Parathyroid adenoma (tissue), 2 donors: Measurements from ENCODE around the gene RRP1.

ENCODE experiments used
- H2AFZ ChIP-seq: fragments of 300-600 bp; sonication (generic); one replicate; pipeline ENCODE4 v1.7.0; 2017; ENCODE audit warnings: antibody characterized with exemption, mild to moderate bottlenecking
- H3K27ac ChIP-seq: fragments of 300-600 bp; sonication (generic); one replicate; pipeline ENCODE4 v1.7.0; 2017
- H3K27me3 ChIP-seq: fragments of 300-600 bp; sonication (generic); one replicate; pipeline ENCODE4 v1.7.0; 2017; ENCODE audit warnings: low read length; ENCODE audit not compliant: control insufficient read depth, insufficient read depth
- H3K36me3 ChIP-seq: fragments of 300-600 bp; sonication (generic); one replicate; pipeline ENCODE4 v1.7.0; 2017; ENCODE audit warnings: low read length; ENCODE audit not compliant: control insufficient read depth, insufficient read depth
- H3K4me1 ChIP-seq: fragments of 300-600 bp; sonication (generic); one replicate; pipeline ENCODE4 v1.7.0; 2017; ENCODE audit warnings: control low read depth
- H3K4me2 ChIP-seq: fragments of 300-600 bp; sonication (generic); one replicate; pipeline ENCODE4 v1.7.0; 2017; ENCODE audit warnings: low read length
- H3K4me3 ChIP-seq: fragments of 300-600 bp; sonication (generic); one replicate; pipeline ENCODE4 v1.7.0; 2017; ENCODE audit warnings: low read depth, low read length
- H3K79me2 ChIP-seq: fragments of 300-600 bp; sonication (generic); one replicate; pipeline ENCODE4 v1.7.0; 2017; ENCODE audit warnings: control low read depth
- H3K9ac ChIP-seq: fragments of 300-600 bp; sonication (generic); one replicate; pipeline ENCODE4 v1.7.0; 2017; ENCODE audit warnings: mild to moderate bottlenecking
- H3K9me3 ChIP-seq: fragments of 300-600 bp; sonication (generic); one replicate; pipeline ENCODE4 v1.7.0; 2017; ENCODE audit warnings: low read length; ENCODE audit not compliant: control insufficient read depth
- CTCF ChIP-seq: fragments of 300-600 bp; sonication (generic); IDR thresholded peaks from one replicate; pipeline ENCODE4 v1.7.0; 2017; ENCODE audit warnings: antibody characterized with exemption, mild to moderate bottlenecking
- donor health status: primary hyperparathyroidism.

RRP1 gene

GRCh38 chr21:43808367-43808766 lies 19.0 kb downstream of the RRP1 start:
- H2AFZ ChIP-seq: no peak overlapping the region
- H3K79me2 ChIP-seq: no peaks in the 10 kb centered on the region
- no peaks in the 10 kb centered on the region for H3K36me3 ChIP-seq
- no peak overlapping the region for H3K4me2 ChIP-seq
- no peaks in the 10 kb centered on the region for H3K27me3 ChIP-seq
- no peak overlapping the region for H3K9ac ChIP-seq
- no peak overlapping the region for H3K4me3 ChIP-seq
- no peaks in the 10 kb centered on the region for H3K4me1 ChIP-seq
- TF ChIP-seq CTCF: no peak
- no peak overlapping the region for H3K27ac ChIP-seq
- H3K9me3 ChIP-seq: no peaks in the 10 kb centered on the region

GRCh38 chr21:43808832-43809251 lies 19.5 kb downstream of the RRP1 start:
- H3K36me3 ChIP-seq: no peaks in the 10 kb centered on the region
- H3K9ac ChIP-seq: no peak overlapping the region
- no peak for TF ChIP-seq CTCF
- H3K27ac ChIP-seq: no peak overlapping the region
- no peaks in the 10 kb centered on the region for H3K9me3 ChIP-seq
- no peak overlapping the region for H2AFZ ChIP-seq
- no peak overlapping the region for H3K4me2 ChIP-seq
- no peaks in the 10 kb centered on the region for H3K79me2 ChIP-seq
- H3K4me3 ChIP-seq: no peak overlapping the region
- no peaks in the 10 kb centered on the region for H3K4me1 ChIP-seq
- H3K27me3 ChIP-seq: no peaks in the 10 kb centered on the region

- H3K36me3 ChIP-seq: no peaks in the 10 kb centered on the region
- H3K9ac ChIP-seq: no peak overlapping the region
- no peak overlapping the region for H2AFZ ChIP-seq
- no peaks in the 10 kb centered on the region for H3K27me3 ChIP-seq
- H3K9me3 ChIP-seq: no peaks in the 10 kb centered on the region
- no peak overlapping the region for H3K4me2 ChIP-seq
- no peaks in the 10 kb centered on the region for H3K4me1 ChIP-seq
- no peak overlapping the region for H3K27ac ChIP-seq
- H3K4me3 ChIP-seq: no peak overlapping the region
- H3K79me2 ChIP-seq: no peaks in the 10 kb centered on the region
- TF ChIP-seq CTCF: no peak
Measured at GRCh38 chr21:43809346-43809799, 20.0 kb downstream of the RRP1 start.

- Histone ChIP-seq H3K9me3 (no peaks in the 10 kb centered on the region), H3K4me2 (no peak overlapping the region), H3K4me1 (no peaks in the 10 kb centered on the region), H2AFZ (no peak overlapping the region), H3K79me2 (no peaks in the 10 kb centered on the region), H3K27ac (no peak overlapping the region), H3K9ac (no peak overlapping the region), H3K4me3 (no peak overlapping the region), H3K27me3 (no peaks in the 10 kb centered on the region), H3K36me3 (no peaks in the 10 kb centered on the region)
- TF ChIP-seq CTCF: no peak
Measured at GRCh38 chr21:43809853-43810504, 20.6 kb downstream of the RRP1 start.
